Gastrocnemius medialis (tissue), 4 donors: ENCODE results near the gene PSAPL1.

Source experiments
- CTCF ChIP-seq, 5 experiments: fragments of 450-650 bp in 3 of 5; fragments of 200-600 bp in 2 of 5; sonication (generic) in 2 of 5; IDR thresholded peaks in 4 of 5; conservative IDR thresholded peaks in 1 of 5; 1 replicate in 4 of 5; 2 replicates in 1 of 5; pipeline ENCODE4 v1.5.1; 2016 to 2019; ENCODE audit warnings: antibody characterized with exemption in 5 of 5, mild to moderate bottlenecking in 3 of 5, moderate library complexity in 3 of 5
- POLR2A ChIP-seq, 2 donors: fragments of 450-650 bp; IDR thresholded peaks; one replicate each; pipeline ENCODE4 v1.6.1; 2017; ENCODE audit warnings: antibody characterized with exemption in 2 of 2, mild to moderate bottlenecking in 2 of 2, moderate library complexity in 2 of 2

- TF ChIP-seq CTCF (IDR thresholded peaks at IDR 0.05 in 4 of 5, conservative IDR thresholded peaks at IDR 0.05 in 1 of 5) (no peak), POLR2A (IDR thresholded peaks at IDR 0.05) (no peak)
Observed at GRCh38 chr4:7395645-7396044, 39.1 kb downstream of the PSAPL1 start.
